Thoracic aorta (tissue), 2 donors: ENCODE measurements around the gene TRIM21. TPM values are rescaled to one million over a fixed set of nuclear protein-coding genes. Genes with fewer than 3 reads are reported as not detected.

Experiments
- ATAC-seq: fragments of 150-250 bp; one replicate; pipeline ENCODE4 v1.8.0; 2017; ENCODE audit warnings: low read depth; ENCODE audit not compliant: insufficient number of reproducible peaks, low FRiP score
- DNase-seq: peaks from one replicate; pipeline ENCODE4 v3.0.0-alpha.2; 2020; ENCODE audit warnings: low spot score
- H3K27ac ChIP-seq, 2 donors: fragments of 200-600 bp; sonication (generic); 1 replicate in 1 of 2; 2 replicates in 1 of 2; pipeline ENCODE4 v1.5.1; 2016; ENCODE audit warnings: mild to moderate bottlenecking in 2 of 2, moderate library complexity in 2 of 2
- H3K27me3 ChIP-seq: fragments of 200-600 bp; sonication (generic); replicated peaks from 2 replicates; pipeline ENCODE4 v1.6.0; 2016; ENCODE audit warnings: mild to moderate bottlenecking; ENCODE audit not compliant: insufficient read depth
- H3K36me3 ChIP-seq: fragments of 200-600 bp; sonication (generic); one replicate; pipeline ENCODE4 v1.5.1; 2016
- H3K4me1 ChIP-seq, 2 donors: fragments of 200-600 bp; sonication (generic); 1 replicate in 1 of 2; 2 replicates in 1 of 2; pipeline versions ENCODE4 v1.5.1 to v1.6.0; 2016; ENCODE audit warnings: low read depth in 2 of 2, mild to moderate bottlenecking in 1 of 2; ENCODE audit not compliant: control insufficient read depth in 1 of 2
- H3K4me3 ChIP-seq: fragments of 200-600 bp; sonication (generic); 2 replicates; pipeline ENCODE4 v1.5.1; 2016; ENCODE audit warnings: mild to moderate bottlenecking
- H3K9me3 ChIP-seq: fragments of 200-600 bp; sonication (generic); 2 replicates; pipeline ENCODE4 v1.5.1; 2016
- total RNA-seq, 2 donors: library from RNA; depleted of rRNA; stranded (reverse); fragments of >200 nt; gene quantifications; one replicate each; pipeline versions ENCODE4 v1.1.0 to v1.2.3, GENCODE V29; 2016
- TF ChIP-seq, protein P1 (sequence below): fragments of 200-600 bp; sonication (generic); IDR thresholded peaks from one replicate; pipeline ENCODE4 v1.5.1; 2019; ENCODE audit warnings: antibody characterized with exemption

TRIM21 gene
- 10 to 100 TPM in 1 of 2 donors, 1 to 10 TPM in 1; 9.9 to 29.8 TPM for total RNA-seq

- H3K27ac ChIP-seq = peak within 1 kb of the TSS; percentile 66 to 74
- peaks cover 6 to 10% of the 10 kb centered on the region in 2 donors for H3K4me1 ChIP-seq
- H3K4me3 ChIP-seq = peak within 1 kb of the TSS; percentile 100
- TF ChIP-seq, protein P1, sequence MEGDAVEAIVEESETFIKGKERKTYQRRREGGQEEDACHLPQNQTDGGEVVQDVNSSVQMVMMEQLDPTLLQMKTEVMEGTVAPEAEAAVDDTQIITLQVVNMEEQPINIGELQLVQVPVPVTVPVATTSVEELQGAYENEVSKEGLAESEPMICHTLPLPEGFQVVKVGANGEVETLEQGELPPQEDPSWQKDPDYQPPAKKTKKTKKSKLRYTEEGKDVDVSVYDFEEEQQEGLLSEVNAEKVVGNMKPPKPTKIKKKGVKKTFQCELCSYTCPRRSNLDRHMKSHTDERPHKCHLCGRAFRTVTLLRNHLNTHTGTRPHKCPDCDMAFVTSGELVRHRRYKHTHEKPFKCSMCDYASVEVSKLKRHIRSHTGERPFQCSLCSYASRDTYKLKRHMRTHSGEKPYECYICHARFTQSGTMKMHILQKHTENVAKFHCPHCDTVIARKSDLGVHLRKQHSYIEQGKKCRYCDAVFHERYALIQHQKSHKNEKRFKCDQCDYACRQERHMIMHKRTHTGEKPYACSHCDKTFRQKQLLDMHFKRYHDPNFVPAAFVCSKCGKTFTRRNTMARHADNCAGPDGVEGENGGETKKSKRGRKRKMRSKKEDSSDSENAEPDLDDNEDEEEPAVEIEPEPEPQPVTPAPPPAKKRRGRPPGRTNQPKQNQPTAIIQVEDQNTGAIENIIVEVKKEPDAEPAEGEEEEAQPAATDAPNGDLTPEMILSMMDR = no peak
- peaks cover 16% of the 10 kb centered on the region for H3K36me3 ChIP-seq
- no peaks in the 10 kb centered on the region for H3K27me3 ChIP-seq
- ATAC-seq (peak; percentile 98), DNase-seq (peak; percentile 65)
- H3K9me3 ChIP-seq = no peaks in the 10 kb centered on the region
These were observed at the start of gene TRIM21 for GRCh38 chr11:4393209-4393857. TSS of gene TRIM21 (minus strand) at chr11:4393702. CDS start at chr11:4390409, 3,293 bp downstream.

GRCh38 chr11:4441515-4441914 is 48.0 kb upstream of the TRIM21 start:
- H3K27ac ChIP-seq = no peak overlapping the region
- ATAC-seq (no peak), DNase-seq (no peak)
- no peaks in the 10 kb centered on the region for H3K9me3 ChIP-seq
- H3K4me1 ChIP-seq = no peaks in the 10 kb centered on the region
- no peaks in the 10 kb centered on the region for H3K27me3 ChIP-seq
- TF ChIP-seq, protein P1 = no peak
- H3K36me3 ChIP-seq = no peaks in the 10 kb centered on the region
- H3K4me3 ChIP-seq = no peak overlapping the region

- DNase-seq = no peak
- Histone ChIP-seq H3K9me3 (no peaks in the 10 kb centered on the region), H3K36me3 (no peaks in the 10 kb centered on the region), H3K27me3 (no peaks in the 10 kb centered on the region), H3K27ac (no peak overlapping the region), H3K4me3 (no peak overlapping the region), H3K4me1 (no peaks in the 10 kb centered on the region)
- no peak for ATAC-seq
- TF ChIP-seq, protein P1 = no peak
These were observed 42.9 kb upstream of the TRIM21 start for GRCh38 chr11:4436411-4436810.

DNA sequence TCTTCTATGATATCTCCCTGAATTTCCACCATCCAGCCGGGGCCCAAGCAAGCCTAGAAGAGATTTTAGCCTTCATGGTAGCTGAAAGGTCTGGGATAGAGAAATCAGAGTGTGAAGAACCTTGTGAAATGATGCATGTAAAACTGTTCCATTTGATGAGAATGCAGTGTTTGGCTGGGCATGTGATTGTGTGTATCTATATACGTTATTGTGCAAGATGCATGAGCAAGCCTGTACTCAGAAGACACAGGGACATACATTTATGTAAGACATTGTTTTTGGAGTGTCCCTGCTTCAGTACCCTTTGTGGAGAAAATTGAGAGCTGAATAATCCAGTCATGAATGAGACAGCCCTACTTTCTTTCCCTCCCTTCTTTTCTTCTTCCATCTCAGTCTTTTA is 40.4 kb upstream of the TRIM21 start:
- DNase-seq = no peak
- no peaks in the 10 kb centered on the region for H3K4me1 ChIP-seq
- no peaks in the 10 kb centered on the region for H3K36me3 ChIP-seq
- TF ChIP-seq, protein P1 = no peak
- H3K27me3 ChIP-seq = no peaks in the 10 kb centered on the region
- no peaks in the 10 kb centered on the region for H3K9me3 ChIP-seq
- H3K27ac ChIP-seq = no peak overlapping the region
- ATAC-seq = no peak
- no peak overlapping the region for H3K4me3 ChIP-seq

- no peak for DNase-seq
- TF ChIP-seq, protein P1 = no peak
- Histone ChIP-seq H3K4me3 (no peak overlapping the region), H3K27ac (no peak overlapping the region), H3K9me3 (no peaks in the 10 kb centered on the region), H3K36me3 (no peaks in the 10 kb centered on the region), H3K4me1 (no peaks in the 10 kb centered on the region), H3K27me3 (no peaks in the 10 kb centered on the region)
- ATAC-seq = no peak
These were observed 36.5 kb upstream of the TRIM21 start for GRCh38 chr11:4430051-4430450.
